ENCODE data around the gene PITPNM3. TPM values are rescaled to one million over a fixed set of nuclear protein-coding genes. Genes with fewer than 3 reads are reported as not detected.

PITPNM3 gene
- total RNA-seq, 1 experiment from 2014 or later: 4.2 TPM

DNA sequence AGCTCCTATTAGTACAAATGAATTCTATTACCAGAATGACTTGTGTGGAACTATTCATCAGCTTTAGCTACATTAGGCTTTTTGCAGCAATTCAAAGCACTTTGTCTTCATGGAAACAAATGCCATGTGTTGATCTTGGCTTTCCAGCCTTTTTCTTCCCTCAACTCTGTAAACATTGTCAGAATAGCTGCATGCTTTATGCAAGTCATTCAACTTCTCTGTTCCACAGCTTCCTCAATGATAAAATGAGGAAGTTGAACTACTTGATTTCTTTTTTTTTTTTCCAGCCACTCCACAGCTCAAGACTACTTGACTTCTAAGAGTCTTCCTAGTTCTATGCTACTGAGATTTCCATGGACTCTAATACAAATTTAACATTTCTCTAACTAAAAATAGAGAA lies 43.0 kb upstream of the PITPNM3 start (continued):
- TF ChIP-seq, protein P1, sequence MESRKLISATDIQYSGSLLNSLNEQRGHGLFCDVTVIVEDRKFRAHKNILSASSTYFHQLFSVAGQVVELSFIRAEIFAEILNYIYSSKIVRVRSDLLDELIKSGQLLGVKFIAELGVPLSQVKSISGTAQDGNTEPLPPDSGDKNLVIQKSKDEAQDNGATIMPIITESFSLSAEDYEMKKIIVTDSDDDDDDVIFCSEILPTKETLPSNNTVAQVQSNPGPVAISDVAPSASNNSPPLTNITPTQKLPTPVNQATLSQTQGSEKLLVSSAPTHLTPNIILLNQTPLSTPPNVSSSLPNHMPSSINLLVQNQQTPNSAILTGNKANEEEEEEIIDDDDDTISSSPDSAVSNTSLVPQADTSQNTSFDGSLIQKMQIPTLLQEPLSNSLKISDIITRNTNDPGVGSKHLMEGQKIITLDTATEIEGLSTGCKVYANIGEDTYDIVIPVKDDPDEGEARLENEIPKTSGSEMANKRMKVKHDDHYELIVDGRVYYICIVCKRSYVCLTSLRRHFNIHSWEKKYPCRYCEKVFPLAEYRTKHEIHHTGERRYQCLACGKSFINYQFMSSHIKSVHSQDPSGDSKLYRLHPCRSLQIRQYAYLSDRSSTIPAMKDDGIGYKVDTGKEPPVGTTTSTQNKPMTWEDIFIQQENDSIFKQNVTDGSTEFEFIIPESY (IDR thresholded peaks at IDR 0.05; ENCODE audit: extremely low read depth, insufficient replicate concordance, low read length): no peak

DNA sequence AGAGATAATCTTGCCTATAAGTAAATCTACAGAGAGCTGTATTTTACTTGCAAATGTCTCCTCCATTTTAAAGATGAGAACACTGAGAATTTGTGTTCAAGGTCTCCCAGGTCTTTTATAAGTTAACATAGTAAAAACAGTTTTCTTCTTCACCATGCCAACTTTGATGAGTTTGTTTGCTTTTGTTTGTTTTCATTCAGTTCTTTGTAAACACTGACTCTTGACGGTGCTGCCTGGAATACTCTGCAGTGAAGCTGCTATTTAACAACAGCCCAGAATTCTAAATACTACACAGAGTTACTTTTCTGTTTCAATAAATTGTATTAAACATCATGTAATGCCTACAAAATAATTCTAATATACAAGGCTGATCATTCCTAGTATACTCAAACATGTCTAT lies 41.4 kb upstream of the PITPNM3 start:
- BruUV-seq (replicated peaks): no TSS peak
- no peak overlapping the region for H3K27ac ChIP-seq (ENCODE audit: low read depth, low read length)
- RAD21 ChIA-PET (ENCODE audit: low non-redundant PET in 1 of 2, low total read pairs in 2 of 2, uncharacterized antibody in 2 of 2, unreplicated experiment in 2 of 2): interaction anchor here in 1 of 2 experiments (1.0 kb wide), 1 partner anchor 125 kb away, joined by 3 read pairs; no protein-coding TSS in a partner anchor

More for the DNA sequence above, 41.4 kb upstream of the PITPNM3 start:
- Histone ChIP-seq H3K9me3 (ENCODE audit: control insufficient read depth in 1 of 2, insufficient read depth in 1 of 2, low read depth in 1 of 2, low read length in 2 of 2) (no peaks in the 10 kb centered on the region), H3K27me3 (ENCODE audit: insufficient read depth, low read length) (no peaks in the 10 kb centered on the region), H4K20me1 (ENCODE audit: insufficient read depth) (no peaks in the 10 kb centered on the region), H3K4me3 (replicated peaks in 1 of 2; ENCODE audit: low read depth in 1 of 2, low read length in 2 of 2) (no peak overlapping the region), H3K9ac (ENCODE audit: low read length) (no peak overlapping the region), H3K4me1 (ENCODE audit: control insufficient read depth in 1 of 2, insufficient read depth in 2 of 2, low read length in 2 of 2) (no peaks in the 10 kb centered on the region), H3K9me2 (ENCODE audit: insufficient read depth) (no peaks in the 10 kb centered on the region), H3K79me2 (ENCODE audit: insufficient read depth, low read length) (no peaks in the 10 kb centered on the region; the same call in 1 of the 2 replicates), H3K36me3 (ENCODE audit: control insufficient read depth in 1 of 2, insufficient read depth in 2 of 2, low read length in 2 of 2) (peaks cover 27 to 56% of the 10 kb centered on the region in 2 experiments), H3K4me2 (ENCODE audit: low read length) (no peak overlapping the region), H2AFZ (ENCODE audit: low read depth, low read length, poor library complexity, severe bottlenecking) (no peak overlapping the region)
- DNase-seq (ENCODE audit: low read depth, low spot score): no peak
- intact Hi-C loops (cut with micrococcal nuclease): no loop called here
- TF ChIP-seq EZH2 (IDR thresholded peaks at IDR 0.05): no peak
- TF ChIP-seq EGR1 (IDR thresholded peaks at IDR 0.05; ENCODE audit: low read depth): no peak
- TF ChIP-seq, protein P2, sequence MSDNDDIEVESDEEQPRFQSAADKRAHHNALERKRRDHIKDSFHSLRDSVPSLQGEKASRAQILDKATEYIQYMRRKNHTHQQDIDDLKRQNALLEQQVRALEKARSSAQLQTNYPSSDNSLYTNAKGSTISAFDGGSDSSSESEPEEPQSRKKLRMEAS (IDR thresholded peaks at IDR 0.05): no peak
- no peak for TF ChIP-seq RAD21 (IDR thresholded peaks at IDR 0.05; ENCODE audit: low read depth)
- no peak for TF ChIP-seq ZNF274 (IDR thresholded peaks at IDR 0.05; ENCODE audit: low read depth, low read length)
- TF ChIP-seq POLR2AphosphoS5 (IDR thresholded peaks at IDR 0.05; ENCODE audit: low read depth, low read length): no peak
- TF ChIP-seq ZFX (IDR thresholded peaks at IDR 0.05): no peak
- no peak for TF ChIP-seq CBX3 (IDR thresholded peaks at IDR 0.05; ENCODE audit: low read depth)
- no peak for TF ChIP-seq ELF1 (IDR thresholded peaks at IDR 0.05; ENCODE audit: borderline replicate concordance, low read depth)
- no peak for TF ChIP-seq YY1 (IDR thresholded peaks at IDR 0.05; ENCODE audit: extremely low read depth, insufficient replicate concordance, low read depth, low read length)
- no peak for TF ChIP-seq CEBPB (IDR thresholded peaks at IDR 0.05; ENCODE audit: low read depth)
- TF ChIP-seq, protein P3, sequence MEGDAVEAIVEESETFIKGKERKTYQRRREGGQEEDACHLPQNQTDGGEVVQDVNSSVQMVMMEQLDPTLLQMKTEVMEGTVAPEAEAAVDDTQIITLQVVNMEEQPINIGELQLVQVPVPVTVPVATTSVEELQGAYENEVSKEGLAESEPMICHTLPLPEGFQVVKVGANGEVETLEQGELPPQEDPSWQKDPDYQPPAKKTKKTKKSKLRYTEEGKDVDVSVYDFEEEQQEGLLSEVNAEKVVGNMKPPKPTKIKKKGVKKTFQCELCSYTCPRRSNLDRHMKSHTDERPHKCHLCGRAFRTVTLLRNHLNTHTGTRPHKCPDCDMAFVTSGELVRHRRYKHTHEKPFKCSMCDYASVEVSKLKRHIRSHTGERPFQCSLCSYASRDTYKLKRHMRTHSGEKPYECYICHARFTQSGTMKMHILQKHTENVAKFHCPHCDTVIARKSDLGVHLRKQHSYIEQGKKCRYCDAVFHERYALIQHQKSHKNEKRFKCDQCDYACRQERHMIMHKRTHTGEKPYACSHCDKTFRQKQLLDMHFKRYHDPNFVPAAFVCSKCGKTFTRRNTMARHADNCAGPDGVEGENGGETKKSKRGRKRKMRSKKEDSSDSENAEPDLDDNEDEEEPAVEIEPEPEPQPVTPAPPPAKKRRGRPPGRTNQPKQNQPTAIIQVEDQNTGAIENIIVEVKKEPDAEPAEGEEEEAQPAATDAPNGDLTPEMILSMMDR (IDR thresholded peaks at IDR 0.05 in 2 of 3, conservative IDR thresholded peaks at IDR 0.05 in 1 of 3; ENCODE audit: borderline replicate concordance in 1 of 3, insufficient read depth in 1 of 3, low read depth in 2 of 3, low read length in 2 of 3): no peak
- TF ChIP-seq, protein P1 (IDR thresholded peaks at IDR 0.05; ENCODE audit: extremely low read depth, insufficient replicate concordance, low read length): no peak
- TF ChIP-seq JUND (IDR thresholded peaks at IDR 0.05): no peak
- TF ChIP-seq EZH2phosphoT487 (IDR thresholded peaks at IDR 0.05; ENCODE audit: borderline replicate concordance): no peak
- TF ChIP-seq, protein P4, sequence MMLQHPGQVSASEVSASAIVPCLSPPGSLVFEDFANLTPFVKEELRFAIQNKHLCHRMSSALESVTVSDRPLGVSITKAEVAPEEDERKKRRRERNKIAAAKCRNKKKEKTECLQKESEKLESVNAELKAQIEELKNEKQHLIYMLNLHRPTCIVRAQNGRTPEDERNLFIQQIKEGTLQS (IDR thresholded peaks at IDR 0.05): no peak
- TF ChIP-seq SRF (IDR thresholded peaks at IDR 0.05; ENCODE audit: low read depth): no peak
- POLR2A ChIA-PET: no interaction called here
- ATAC-seq: no peak
- CTCF ChIA-PET: no interaction called here

Measured in HCT116 (cell line).